HG02943 (cell line): ENCODE results near the gene G6PC3.

ENCODE experiments used
- ATAC-seq: cut with Tn5 transposase; IDR thresholded peaks from one replicate; pipeline ENCODE4 v1.9.1; 2021; ENCODE audit warnings: mild to moderate bottlenecking, low read depth, moderate library complexity; ENCODE audit not compliant: unreplicated experiment

Gene G6PC3

DNA sequence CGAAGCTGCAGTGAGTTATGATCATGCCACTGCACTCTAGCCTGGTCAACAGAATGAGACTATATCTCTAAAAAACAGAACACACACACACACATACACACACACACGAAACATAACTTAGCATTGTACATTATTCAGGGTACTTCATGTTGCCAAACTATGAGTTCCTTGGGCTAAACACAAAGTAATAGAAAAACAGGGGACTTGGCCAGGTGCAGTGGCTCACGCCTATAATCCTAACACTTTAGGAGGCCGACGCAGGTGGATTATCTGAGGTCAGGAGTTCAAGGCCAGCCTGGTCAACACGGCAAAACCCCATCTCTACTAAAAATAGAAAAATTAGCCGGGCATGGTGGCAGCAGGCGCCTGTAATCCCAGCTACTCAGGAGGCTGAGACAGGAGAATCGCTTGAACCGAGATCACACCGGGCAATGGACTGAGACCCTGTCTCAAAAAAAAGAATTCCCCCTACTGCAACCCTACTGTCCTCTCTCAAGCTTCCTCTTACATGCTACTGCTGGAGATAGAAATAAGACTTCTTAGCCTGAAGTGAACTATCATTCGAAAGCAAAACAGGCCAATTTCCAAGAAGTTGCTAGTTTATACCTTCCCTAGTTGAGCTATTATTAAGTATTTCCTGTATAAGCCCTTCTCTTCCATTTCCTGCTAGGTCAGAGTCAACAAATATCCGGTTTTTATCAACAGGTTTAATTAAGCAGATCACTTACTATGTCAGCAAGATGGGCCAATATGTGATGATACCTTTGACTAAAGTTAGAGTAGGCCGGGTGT, 11.2 kb upstream of the G6PC3 start:
- no peak for ATAC-seq

DNA sequence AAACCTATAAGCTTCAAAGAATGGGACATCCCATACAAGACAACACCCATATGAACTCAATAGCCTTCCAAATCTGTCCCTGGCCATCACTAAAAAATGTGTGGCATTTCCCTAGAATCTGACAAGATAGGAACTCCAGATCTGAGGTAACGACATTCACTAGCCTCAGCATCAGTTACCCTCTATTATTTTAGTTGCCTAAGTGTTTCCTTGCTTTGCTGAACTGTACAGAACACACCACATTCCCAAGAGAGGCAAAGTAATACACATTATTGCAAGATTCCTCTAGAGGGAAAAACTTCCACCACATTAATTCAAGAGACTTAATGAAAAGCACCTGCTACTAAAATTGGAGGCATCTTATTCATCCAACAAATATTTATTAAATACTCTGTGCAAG, 9.1 kb upstream of the G6PC3 start:
- no peak for ATAC-seq

DNA sequence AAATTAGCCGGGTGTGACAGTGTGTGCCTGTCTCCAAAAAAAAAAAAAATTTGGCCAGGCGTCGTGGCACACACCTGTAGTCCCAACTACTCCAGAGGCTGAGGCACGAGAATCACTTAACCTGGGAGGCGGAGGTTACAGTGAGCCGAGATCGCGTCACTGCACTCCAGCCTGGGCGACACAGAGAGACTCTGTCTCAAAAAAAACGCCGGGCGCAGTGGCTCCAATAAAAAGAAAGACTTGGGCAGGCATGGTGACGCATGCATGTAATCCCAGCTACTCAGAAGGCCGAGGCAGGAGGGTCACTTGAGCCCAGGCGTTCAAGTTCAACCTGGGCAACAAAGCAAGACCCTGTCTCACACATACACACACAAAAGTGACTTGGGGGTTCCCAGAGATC, 7.7 kb upstream of the G6PC3 start:
- no peak for ATAC-seq

DNA sequence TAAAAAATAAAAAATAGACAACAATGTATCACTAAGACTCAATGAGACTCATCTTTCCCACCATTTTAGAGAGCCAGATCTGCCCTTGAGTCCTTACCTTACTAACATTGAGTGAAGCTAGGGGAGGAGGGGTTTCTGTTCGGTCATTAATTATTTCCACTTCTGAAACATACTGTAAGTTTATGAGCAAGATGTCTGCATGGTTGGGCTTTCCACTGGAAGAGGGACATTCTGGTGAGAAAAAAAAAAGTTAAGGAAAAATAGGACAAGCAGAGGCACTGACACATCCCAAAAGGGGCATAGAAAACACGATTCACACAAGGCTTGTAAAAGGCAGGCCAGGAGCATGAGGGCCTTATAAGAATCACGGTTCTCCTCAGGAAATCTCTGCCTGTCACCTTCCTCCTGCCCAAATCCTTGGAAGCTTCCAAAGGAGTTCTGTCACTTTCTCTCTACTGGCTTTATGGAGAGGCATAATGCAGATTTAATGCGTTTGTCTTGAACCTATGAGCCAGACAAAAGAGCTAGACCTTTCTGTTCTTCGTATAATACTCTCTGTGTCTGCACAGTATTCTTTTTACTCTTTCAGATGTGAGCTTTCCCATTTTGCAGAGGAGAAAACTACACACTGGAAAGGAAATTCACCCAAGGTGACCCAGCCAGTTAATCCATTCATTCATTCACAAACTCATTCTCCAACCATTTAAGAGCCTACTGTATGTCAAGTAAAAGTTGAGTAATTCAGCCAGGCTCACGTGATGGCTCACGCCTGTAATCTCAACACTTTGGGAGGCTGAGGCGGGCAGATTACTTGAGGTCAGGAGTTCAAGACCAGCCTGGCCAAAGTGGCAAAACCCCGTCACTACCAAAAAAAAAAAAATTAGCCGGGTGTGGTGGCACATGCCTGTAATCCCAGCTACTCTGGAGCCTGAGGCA, 6.6 kb upstream of the G6PC3 start:
- ATAC-seq: no peak

DNA sequence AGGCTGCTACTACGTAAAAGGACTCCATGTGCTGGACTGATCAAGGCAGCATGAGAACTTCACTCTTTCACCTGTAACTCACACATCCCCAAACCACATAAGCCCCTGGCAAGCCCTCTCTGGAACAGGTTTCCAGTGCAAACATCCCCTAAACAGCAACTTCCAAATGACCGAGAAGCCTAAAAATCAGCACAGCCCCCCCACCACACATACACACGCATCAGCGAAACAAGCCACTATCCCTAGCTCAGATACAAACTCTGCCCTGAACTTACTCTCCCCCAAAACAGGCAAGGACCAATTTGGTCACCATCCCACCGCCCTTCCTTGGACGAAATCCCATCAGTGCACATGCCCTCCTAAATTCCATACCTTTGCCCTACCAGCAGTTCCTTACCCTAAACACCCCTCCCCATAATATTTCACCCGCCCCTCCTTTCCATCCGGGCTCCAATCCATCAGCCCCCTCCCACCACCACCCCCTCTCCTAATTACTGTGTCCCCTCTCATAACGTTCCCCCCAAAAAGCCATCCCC, 4.8 kb upstream of the G6PC3 start:
- no peak for ATAC-seq

DNA sequence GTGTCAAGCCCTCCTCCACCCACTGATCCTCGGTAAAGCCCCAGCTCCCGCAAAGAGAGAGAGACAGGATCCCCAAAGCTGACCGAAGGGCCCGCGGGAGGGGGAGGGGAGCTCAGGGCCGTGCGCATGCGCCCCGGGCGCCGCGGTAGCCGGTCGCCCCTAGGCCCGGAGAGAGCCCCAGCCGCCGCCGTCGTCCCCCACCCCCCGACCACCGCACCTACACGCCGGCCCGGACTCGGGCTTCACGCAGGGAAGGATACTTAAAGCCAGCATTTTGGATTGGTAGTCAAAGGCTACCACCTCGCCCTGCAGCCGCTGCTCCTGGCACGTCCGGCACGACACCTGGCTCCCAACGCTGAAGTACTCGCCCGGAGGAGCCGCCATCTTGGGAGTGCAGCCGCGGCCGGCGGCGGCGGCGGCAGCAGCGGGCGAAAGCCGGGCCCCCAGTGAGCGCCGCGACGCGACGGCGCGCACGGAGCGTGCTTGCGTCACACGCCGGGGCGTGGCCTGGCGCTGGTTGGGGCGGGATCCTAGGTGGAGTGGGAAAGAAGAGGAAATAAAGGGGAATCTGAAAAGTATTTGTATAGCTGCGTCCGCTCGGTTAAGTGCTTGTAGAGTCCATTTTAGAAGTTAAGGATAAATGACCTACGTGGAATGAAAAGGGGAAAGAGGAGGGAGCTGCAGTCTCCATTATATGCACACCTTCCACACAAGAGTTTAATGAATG, 4.2 kb upstream of the G6PC3 start, which contains the start of gene LSM12:
LSM12 (minus strand) TSS at position 468 of the 727 bp plus-strand sequence; CDS start at position 384, 84 bp downstream.
- ATAC-seq: peak; percentile 51

DNA sequence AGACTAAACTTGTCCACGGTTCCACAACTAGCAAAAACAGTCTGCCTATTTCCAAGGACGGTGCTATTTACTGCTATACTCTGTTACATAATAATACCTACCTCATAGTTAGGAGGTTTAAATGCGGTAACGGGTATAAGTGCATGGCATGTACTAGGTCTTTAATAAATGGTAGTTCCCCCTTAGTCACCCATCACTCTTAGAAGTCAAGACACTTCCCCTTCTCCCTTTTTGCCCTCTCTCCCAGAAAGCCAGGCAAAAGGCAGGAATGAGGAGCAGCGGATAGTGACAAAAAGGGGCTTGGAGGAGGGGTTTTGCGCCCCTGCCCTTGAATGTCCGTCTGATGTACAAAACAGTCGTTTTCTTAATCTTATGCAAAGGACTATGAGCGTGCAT, 3.0 kb upstream of the G6PC3 start:
- ATAC-seq: no peak

DNA sequence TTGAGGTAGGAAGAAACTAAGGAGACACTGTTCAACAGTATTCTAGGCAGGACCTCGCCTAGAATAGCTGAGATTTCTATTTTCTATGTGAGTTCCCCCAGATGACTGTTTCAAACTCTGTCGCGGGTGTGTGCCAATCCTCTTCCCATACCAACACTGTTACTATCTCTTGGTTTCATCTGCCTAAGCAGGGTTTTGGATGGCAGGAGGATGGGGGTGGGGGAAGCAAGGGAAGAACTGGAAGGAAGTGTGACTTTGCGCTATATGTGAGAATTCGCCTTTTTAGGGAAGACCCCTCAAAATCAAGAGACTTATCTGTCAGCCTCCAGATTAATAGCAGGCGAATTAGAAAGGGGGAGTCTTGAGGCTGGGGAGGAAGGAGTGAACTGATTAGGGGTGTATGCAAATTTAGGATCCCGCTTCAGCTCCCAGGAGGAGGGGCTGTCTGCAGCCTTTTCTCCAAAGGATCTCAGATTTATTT, 521 bp upstream of the G6PC3 start:
- ATAC-seq: no peak

DNA sequence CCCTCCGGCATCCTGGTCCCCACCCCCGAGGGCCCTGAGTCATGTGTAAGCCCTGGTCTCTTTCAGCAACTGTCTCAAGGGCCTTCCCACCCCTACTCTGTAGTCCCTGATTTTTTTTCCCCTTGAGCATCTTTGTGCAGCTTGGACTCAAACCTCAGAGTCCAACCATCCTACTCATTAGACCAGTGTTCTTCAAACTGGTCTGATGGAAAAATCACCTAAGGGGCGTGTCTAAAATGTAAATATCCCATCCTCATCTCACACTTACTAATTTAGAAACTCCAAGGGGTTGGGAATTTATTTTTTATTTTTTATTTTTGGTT, 624 bp downstream of the G6PC3 start:
- no peak for ATAC-seq

DNA sequence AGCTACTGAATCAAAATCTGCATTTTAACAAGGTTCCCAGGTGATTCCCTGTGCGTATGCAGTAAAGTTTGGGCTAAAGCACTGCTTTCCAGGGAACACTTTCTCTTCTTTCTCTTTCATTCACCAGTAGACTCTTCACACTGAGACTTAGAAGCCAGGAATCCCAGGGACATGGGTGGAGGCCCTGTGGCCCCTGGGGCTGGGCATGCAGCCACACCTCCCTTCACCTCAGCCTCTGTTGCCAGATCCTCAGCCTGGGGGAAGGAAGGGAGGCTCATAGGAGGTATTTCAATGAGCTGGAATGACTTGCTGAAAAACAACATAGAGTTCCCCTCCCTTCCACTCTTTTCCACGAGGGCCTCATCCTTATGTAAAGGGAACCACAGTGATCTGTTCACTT, 1.2 kb downstream of the G6PC3 start:
- ATAC-seq: no peak

DNA sequence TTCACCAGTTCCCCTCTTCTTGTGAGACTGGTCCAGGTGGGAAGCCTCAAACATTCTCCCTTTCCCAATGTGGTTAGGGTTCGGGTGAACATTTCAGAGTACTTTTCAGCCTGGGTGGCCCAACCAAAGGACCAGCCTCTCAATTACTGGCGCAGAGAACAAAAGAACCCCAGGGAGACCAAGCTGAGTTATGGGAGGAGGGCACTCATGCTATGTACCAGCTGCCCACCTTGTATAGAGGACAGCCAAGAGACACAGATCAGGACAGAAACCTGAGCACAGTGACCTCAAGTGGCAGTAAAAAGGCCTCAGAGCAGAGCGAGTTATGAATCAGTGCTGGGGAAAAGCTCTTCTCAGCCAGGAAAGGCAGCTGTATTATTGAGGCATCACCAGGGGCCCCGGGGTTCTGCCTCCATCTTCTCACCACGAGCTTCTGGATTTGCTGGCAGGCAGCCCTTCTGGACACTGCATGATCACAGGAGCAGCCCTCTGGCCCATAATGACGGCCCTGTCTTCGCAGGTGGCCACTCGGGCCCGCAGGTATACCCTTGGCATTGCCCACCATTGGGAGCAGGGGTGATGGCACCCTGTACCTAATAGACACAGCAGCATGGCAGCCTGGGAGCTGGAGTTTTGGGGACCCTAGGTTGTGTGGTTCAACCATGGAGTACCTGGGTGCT, 3.8 kb downstream of the G6PC3 start:
- ATAC-seq: no peak

DNA sequence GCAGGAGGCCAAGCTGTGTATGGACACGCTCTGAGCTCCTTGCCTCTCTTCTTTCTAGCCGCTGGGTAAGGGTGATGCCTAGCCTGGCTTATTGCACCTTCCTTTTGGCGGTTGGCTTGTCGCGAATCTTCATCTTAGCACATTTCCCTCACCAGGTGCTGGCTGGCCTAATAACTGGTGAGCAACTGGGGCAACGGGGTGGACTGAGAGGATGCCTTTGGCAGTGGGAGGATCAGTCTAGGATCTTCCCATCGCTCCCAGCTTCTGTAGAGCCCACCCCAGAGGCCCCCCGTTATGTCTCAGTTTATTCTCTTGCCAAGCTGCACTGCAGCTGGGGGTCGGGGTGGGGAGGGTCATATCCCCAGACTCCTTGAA, 4.4 kb downstream of the G6PC3 start:
- no peak for ATAC-seq

DNA sequence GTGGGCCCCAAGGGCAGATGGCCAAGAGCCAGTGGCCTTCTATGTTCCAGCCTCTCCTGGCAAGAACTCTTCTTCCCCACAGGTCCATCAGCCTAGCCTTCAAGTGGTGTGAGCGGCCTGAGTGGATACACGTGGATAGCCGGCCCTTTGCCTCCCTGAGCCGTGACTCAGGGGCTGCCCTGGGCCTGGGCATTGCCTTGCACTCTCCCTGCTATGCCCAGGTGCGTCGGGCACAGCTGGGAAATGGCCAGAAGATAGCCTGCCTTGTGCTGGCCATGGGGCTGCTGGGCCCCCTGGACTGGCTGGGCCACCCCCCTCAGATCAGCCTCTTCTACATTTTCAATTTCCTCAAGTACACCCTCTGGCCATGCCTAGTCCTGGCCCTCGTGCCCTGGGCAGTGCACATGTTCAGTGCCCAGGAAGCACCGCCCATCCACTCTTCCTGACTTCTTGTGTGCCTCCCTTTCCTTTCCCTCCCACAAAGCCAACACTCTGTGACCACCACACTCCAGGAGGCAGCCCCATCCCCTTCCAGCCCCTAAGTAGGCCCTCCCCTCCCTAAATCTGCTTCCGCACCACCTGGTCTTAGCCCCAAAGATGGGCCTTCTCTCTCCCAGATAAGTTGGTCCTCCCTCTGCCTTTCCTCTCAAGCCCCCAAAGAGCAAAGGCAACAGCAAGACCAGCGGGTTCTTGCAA, 5.2 kb downstream of the G6PC3 start:
- ATAC-seq: no peak

DNA sequence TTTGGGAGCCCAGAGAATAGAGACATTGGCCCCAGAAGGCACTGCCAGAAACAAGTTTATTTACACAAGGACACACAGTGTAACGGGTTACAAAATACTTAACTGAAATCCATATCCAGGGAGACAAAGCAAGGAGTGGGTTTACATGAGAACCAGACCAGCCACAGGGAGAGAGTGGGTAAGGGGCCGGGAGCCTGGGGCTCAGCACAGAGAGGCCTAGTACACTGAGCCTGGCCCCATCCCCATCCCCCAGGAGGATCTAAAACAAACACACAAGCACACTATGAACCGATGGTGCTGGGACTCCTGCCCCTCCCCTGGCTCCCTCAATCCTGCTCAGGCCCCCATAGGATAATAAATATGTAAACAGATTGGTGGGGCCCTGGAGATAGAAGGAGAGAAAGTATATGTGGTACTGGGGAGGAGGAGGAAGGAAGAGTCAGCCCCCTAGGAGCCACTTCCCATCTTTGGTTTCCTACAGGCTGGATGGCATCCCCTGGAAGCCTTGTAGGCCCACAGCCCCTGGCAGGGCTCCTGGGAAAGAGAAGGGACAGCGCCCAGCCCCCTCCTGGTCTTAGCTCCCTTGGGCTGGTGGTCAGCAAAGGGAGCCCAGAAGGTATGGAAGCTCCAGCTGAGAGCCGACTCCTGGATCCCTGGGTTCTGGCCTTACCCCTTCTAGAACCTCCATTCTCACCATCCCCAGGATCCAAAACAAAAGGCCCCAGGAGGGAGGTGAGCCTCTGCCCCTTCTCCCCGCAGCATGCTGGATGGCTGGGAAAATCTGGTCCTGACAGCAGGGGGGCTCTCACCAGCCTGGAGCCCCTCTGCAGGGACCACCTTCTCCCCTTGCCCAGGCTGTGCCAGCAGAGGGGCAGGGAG, 6.4 kb downstream of the G6PC3 start:
- no peak for ATAC-seq

DNA sequence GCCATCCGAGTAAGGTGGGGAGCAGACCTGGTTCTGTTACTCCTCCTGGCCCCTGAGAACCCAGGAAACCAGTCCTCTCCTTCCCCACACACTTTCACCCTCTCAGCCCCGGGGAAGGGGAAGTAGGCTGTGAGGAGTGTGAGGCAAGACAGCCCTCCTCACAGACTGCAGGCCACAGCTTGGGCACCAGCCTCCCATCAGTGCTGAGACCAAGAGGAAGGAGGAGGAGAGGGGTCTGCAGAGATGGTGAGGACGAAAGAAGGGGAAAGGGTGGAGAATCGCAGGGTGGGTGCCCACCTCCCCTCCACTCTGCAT, 7.0 kb downstream of the G6PC3 start:
- ATAC-seq: no peak

DNA sequence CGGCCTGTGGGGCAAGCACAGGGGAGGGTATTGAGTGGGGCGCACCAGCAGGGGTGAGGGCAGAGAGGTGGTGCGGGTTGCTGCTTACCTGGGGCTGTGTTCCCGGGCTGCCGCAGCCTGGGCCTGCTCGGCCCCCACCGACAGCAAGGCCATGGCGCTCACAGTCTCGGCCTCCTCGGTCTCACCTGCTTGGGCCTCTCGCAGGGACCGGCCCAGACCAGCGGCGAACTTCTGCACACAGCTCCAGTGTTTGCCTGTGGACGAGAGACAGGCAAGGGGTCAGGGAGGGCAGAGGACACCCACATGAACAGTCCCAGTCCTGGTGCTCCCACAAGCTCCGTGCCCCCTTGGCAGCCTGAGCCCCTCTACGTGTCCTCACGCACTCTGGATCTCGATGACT, 7.9 kb downstream of the G6PC3 start:
- ATAC-seq: no peak

DNA sequence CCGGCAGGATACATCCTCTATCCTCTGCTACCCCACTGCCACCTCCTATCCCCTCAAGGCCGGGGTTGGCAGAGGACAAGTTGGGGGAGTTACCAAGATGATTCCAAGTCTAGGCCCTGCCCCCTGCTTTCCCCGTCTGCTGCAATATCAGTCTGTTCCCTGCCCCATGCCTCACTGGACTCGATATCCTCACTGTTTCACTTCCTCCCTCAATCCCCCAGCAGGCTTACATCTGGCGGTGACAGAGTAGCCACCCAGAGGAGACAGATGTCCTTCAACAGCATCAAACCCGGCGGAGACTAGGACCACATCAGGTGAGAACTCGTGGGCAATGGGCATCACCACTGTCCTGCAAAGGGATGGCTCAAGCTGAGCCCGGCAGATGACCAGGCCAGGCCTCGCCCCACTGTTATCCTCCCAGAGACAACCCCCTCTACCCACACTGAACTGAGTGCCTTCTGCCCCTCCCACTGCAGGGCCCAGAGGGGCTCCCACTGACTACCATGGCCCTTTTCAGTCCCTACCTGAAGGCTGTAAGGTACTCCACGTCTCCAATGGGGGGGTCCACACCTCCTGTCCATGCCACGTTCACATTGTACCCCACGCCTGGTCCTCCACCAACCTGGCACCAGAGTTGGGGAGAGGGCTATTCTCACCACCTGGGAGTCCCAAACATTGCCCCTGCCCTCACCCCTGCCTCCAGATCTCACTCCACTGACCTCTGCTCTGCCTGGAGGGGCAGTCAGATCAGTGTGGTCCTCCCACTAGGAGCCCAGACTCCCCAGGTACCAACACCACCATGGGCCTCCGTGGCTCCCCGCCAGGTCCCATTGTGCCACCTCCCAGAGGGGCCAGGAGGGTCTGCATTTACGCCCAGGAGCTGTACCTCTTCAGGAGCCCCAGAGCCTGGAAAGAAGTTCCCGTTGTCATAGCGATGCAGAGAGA, 9.6 kb downstream of the G6PC3 start:
- ATAC-seq: no peak

DNA sequence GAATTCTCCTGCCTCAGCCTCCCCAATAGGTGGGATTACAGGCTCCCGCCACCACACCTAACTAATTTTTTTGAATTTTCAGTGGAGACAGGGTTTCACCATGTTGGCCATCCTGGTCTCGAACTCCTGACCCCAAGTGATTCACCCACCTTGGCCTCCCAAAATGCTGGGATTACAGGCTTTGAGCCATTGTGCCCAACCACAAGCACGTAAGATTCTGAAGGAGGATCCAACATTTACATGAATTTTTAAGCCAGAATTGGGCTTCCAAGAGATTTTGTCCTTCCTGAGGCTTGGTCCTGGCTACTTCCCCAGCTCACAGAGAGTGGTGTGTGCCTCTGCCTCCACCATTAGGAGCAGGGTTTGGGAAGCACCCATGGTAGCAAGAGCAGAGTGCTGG, 11.1 kb downstream of the G6PC3 start:
- ATAC-seq: no peak
